Calu3 (cell line): ENCODE measurements around the gene PHEX. TPM values are rescaled to one million over a fixed set of nuclear protein-coding genes. Genes with fewer than 3 reads are reported as not detected.

Source experiments
- BruUV-seq: library from RNA; stranded (reverse); fragments of 400-500 nt; replicated peaks from 2 replicates; lab custom pipeline; 2021; lab: Mats Ljungman, UMichigan
- CTCF ChIA-PET: fragments of 300-600 bp; sonication (Branson Sonifier 250); formaldehyde crosslinking; loops from one replicate; lab custom pipeline; 2022; ENCODE audit warnings: antibody characterized with exemption; lab: Charles Lee
- DNase-seq: peaks from one replicate; pipeline ENCODE4 v3.0.0; 2022
- H3K27ac Mint-ChIP-seq: one replicate; pipeline ENCODE4 v1.8.0; 2022; ENCODE audit warnings: mixed read lengths; ENCODE audit not compliant: unreplicated experiment
- H3K27me3 Mint-ChIP-seq: one replicate; pipeline ENCODE4 v1.8.0; 2022; ENCODE audit warnings: mixed read lengths; ENCODE audit not compliant: unreplicated experiment
- H3K36me3 Mint-ChIP-seq: one replicate; pipeline ENCODE4 v1.8.0; 2022; ENCODE audit warnings: mild to moderate bottlenecking, moderate library complexity, mixed read lengths; ENCODE audit not compliant: insufficient read depth, unreplicated experiment
- H3K4me1 Mint-ChIP-seq: one replicate; pipeline ENCODE4 v1.8.0; 2022; ENCODE audit warnings: mild to moderate bottlenecking, low read depth, mixed read lengths; ENCODE audit not compliant: unreplicated experiment
- H3K4me3 Mint-ChIP-seq: one replicate; pipeline ENCODE4 v1.8.0; 2022; ENCODE audit warnings: mild to moderate bottlenecking, low read depth, moderate library complexity, mixed read lengths; ENCODE audit not compliant: unreplicated experiment
- H3K9me3 Mint-ChIP-seq: one replicate; pipeline ENCODE4 v1.8.0; 2022; ENCODE audit warnings: low read depth, mixed read lengths; ENCODE audit not compliant: unreplicated experiment
- intact Hi-C: fragments of 100-400 bp; cut with micrococcal nuclease; formaldehyde crosslinking; loops from one replicate; pipeline ENCODE4 v1.10.0; 2022; ENCODE audit not compliant: unreplicated experiment
- total RNA-seq: library from RNA; stranded (reverse); gene quantifications from 2 replicates; pipeline ENCODE4 v1.2.3, GENCODE V29; 2022
- TF ChIP-seq, protein P1 (sequence below): fragments of 200-600 bp; IDR thresholded peaks from one replicate; pipeline ENCODE4 v1.8.0; 2022; ENCODE audit warnings: antibody characterized with exemption; ENCODE audit not compliant: unreplicated experiment

Gene PHEX
- total RNA-seq, 1 experiment from 2014 or later = 0.57 TPM

DNA sequence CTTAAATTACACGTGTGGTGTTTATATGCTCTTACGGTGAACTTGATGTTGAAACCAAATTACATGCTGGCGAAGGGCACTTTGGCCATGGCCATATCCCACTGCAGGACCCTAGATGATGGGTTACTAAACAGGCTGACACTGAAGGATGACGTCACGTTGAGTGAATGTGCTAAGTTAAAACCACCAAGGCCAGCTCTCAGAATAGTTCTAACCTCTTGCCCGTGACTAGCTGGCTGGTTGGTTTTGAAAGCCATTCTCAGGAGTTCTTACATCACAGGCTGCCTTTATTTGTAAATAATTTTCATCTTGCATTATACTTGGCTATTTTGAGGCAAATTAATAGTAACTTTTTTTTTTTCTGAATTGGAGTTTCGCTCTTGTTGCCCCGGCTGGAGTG is 41.3 kb upstream of the PHEX start:
- H3K9me3 Mint-ChIP-seq = no peaks in the 10 kb centered on the region
- H3K27ac Mint-ChIP-seq = no peak overlapping the region
- H3K4me3 Mint-ChIP-seq = no peak overlapping the region
- TF ChIP-seq, protein P1, sequence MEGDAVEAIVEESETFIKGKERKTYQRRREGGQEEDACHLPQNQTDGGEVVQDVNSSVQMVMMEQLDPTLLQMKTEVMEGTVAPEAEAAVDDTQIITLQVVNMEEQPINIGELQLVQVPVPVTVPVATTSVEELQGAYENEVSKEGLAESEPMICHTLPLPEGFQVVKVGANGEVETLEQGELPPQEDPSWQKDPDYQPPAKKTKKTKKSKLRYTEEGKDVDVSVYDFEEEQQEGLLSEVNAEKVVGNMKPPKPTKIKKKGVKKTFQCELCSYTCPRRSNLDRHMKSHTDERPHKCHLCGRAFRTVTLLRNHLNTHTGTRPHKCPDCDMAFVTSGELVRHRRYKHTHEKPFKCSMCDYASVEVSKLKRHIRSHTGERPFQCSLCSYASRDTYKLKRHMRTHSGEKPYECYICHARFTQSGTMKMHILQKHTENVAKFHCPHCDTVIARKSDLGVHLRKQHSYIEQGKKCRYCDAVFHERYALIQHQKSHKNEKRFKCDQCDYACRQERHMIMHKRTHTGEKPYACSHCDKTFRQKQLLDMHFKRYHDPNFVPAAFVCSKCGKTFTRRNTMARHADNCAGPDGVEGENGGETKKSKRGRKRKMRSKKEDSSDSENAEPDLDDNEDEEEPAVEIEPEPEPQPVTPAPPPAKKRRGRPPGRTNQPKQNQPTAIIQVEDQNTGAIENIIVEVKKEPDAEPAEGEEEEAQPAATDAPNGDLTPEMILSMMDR = no peak
- H3K4me1 Mint-ChIP-seq = no peaks in the 10 kb centered on the region
- no peaks in the 10 kb centered on the region for H3K27me3 Mint-ChIP-seq
- CTCF ChIA-PET = no interaction called here
- peaks cover 44% of the 10 kb centered on the region for H3K36me3 Mint-ChIP-seq
- BruUV-seq = no TSS peak
- intact Hi-C loops = no loop called here
- DNase-seq = no peak

DNA sequence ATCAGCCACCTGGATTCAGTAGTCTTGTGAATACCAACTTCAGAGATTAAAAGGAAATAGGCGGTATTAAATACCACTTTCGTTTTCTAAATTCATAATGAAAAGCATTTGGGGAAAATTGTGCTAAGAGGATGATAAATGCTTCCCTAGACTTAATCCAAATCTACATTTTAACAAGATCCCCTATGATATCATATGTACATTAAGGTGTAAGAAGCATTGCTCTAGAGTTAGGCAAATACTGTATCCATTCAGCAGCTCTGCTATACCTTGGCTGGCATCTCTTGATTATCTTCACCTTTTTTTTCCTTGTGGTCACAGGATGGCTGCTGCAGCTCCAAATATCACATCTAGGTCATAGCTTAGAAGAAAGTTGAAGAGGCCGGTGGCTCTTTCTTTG is 40.6 kb upstream of the PHEX start:
- no peak overlapping the region for H3K27ac Mint-ChIP-seq
- H3K4me1 Mint-ChIP-seq = no peaks in the 10 kb centered on the region
- intact Hi-C loops = no loop called here
- no peaks in the 10 kb centered on the region for H3K9me3 Mint-ChIP-seq
- H3K27me3 Mint-ChIP-seq = no peaks in the 10 kb centered on the region
- H3K4me3 Mint-ChIP-seq = no peak overlapping the region
- TF ChIP-seq, protein P1 = no peak
- CTCF ChIA-PET = no interaction called here
- DNase-seq = no peak
- no TSS peak for BruUV-seq
- peaks cover 44% of the 10 kb centered on the region for H3K36me3 Mint-ChIP-seq

DNA sequence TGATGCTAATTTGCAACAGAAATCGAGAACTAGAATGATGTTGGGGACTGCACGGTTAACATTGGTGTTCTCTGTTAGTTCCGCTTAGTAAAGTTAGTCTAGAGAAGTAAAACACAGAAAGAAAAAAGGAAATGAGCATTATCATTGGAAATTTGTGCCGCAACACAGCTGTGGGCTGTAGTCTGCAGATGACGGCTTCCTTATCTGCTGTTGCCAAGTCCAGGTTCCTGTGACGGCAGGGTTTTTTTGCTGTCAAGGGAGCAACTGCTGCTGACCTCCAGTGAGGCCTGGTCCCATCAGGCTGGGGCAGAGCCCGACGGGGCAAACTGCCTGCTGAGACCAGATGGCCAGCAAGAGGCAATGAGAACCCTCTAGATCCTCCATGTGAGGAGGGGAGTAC is 38.9 kb upstream of the PHEX start:
- CTCF ChIA-PET = no interaction called here
- no TSS peak for BruUV-seq
- no peaks in the 10 kb centered on the region for H3K4me1 Mint-ChIP-seq
- H3K27me3 Mint-ChIP-seq = no peaks in the 10 kb centered on the region
- intact Hi-C loops = no loop called here
- no peak overlapping the region for H3K4me3 Mint-ChIP-seq
- no peak overlapping the region for H3K27ac Mint-ChIP-seq
- TF ChIP-seq, protein P1 = no peak
- H3K36me3 Mint-ChIP-seq = peaks cover 43% of the 10 kb centered on the region
- no peak for DNase-seq
- H3K9me3 Mint-ChIP-seq = no peaks in the 10 kb centered on the region

DNA sequence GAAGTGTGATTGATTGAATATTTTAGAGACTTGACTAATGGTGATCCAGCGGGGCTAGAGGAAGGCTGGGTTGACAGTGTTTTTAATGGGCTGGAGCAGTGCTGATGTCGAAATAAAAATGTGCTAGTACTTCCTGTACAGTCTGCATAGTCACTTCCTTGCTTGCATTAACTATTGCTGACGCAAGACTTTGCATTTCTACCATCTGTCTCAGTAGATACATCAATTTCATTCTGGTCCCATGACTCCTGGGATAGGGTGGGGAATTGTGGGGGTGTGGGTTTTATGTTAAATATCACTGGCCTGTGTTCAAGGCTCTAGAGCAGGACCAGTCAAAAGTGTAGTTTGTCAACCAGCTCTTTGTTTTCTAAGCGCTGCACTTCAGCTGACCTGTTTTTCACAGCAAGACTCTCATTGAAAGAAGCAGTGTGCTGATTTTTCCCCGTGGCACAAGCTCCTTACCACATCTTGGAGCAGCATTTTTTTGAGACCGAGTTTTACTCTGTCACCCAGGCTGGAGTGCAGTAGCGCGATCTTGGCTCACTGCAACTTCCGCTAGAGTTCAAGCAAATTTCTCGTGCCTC is 35.2 kb upstream of the PHEX start:
- Mint-ChIP-seq H3K27ac (no peak overlapping the region), H3K4me1 (peaks cover 9% of the 10 kb centered on the region)

More for the DNA sequence above, 35.2 kb upstream of the PHEX start:
- CTCF ChIA-PET = no interaction called here
- Mint-ChIP-seq H3K36me3 (peaks cover 21% of the 10 kb centered on the region), H3K27me3 (no peaks in the 10 kb centered on the region), H3K4me3 (no peak overlapping the region), H3K9me3 (no peaks in the 10 kb centered on the region)
- TF ChIP-seq, protein P1 = no peak
- intact Hi-C loops = no loop called here
- no TSS peak for BruUV-seq
- peak; percentile 1 for DNase-seq
